Smooth muscle cell (in vitro differentiated cells): ENCODE measurements around the gene EFL1. TPM values are rescaled to one million over a fixed set of nuclear protein-coding genes. Genes with fewer than 3 reads are reported as not detected.
A peak's percentile ranks its signal among the peaks of the same experiment; 100 is the strongest.

Experiments used
- DNase-seq: peaks from one replicate; lab custom pipeline; 2025; ENCODE audit not compliant: unreplicated experiment; lab: John Stamatoyannopoulos, UW
- H2AFZ ChIP-seq: fragments of 200-600 bp; sonication (generic); 2 replicates; pipeline ENCODE4 v1.6.0; 2016; ENCODE audit warnings: antibody characterized with exemption, low read depth, mild to moderate bottlenecking
- H3F3A ChIP-seq: fragments of 200-600 bp; sonication (generic); 2 replicates; pipeline ENCODE4 v1.6.0; 2017; ENCODE audit warnings: antibody characterized with exemption, low read depth
- H3K27ac ChIP-seq: fragments of 200-600 bp; sonication (generic); 2 replicates; pipeline ENCODE4 v1.5.1; 2016; ENCODE audit warnings: low read depth, mild to moderate bottlenecking
- H3K27me3 ChIP-seq: fragments of 200-600 bp; sonication (generic); 2 replicates; pipeline ENCODE4 v1.6.1; 2016; ENCODE audit warnings: low read depth, mild to moderate bottlenecking
- H3K36me3 ChIP-seq: fragments of 200-600 bp; sonication (generic); 2 replicates; pipeline ENCODE4 v1.5.1; 2016; ENCODE audit warnings: low read depth
- H3K4me1 ChIP-seq: fragments of 200-600 bp; sonication (generic); 2 replicates; pipeline ENCODE4 v1.5.1; 2016; ENCODE audit warnings: low read depth
- H3K4me2 ChIP-seq: fragments of 200-600 bp; sonication (generic); 2 replicates; pipeline ENCODE4 v1.6.0; 2016; ENCODE audit warnings: mild to moderate bottlenecking
- H3K4me3 ChIP-seq: fragments of 200-600 bp; sonication (generic); 2 replicates; pipeline ENCODE4 v1.5.1; 2016; ENCODE audit warnings: mild to moderate bottlenecking
- H3K79me2 ChIP-seq: fragments of 200-600 bp; sonication (generic); 2 replicates; pipeline ENCODE4 v1.6.0; 2016; ENCODE audit warnings: low read depth, mild to moderate bottlenecking
- H3K9ac ChIP-seq: fragments of 200-600 bp; sonication (generic); 2 replicates; pipeline ENCODE4 v1.6.0; 2016; ENCODE audit warnings: low read depth
- H3K9me3 ChIP-seq: fragments of 200-600 bp; sonication (generic); replicated peaks from 2 replicates; pipeline ENCODE4 v1.5.1; 2016; ENCODE audit warnings: low read depth
- H4K20me1 ChIP-seq: fragments of 200-600 bp; sonication (generic); 2 replicates; pipeline ENCODE4 v1.6.0; 2016; ENCODE audit warnings: low read depth
- WGBS: methylation state at CpG from one replicate; pipeline ENCODE4 v1.1.7; 2016; ENCODE audit warnings: low lambda C conversion rate; 5-methylcytosine and 5-hydroxymethylcytosine counted together
- polyA plus RNA-seq: library from polyadenylated mRNA; unstranded; fragments of >200 nt; fragmentation: Nextera tagmentation; extraction: Ambion mirVana; gene quantifications from 2 replicates; pipeline ENCODE4 v1.2.1, GENCODE V29; 2016
- total RNA-seq: library from RNA; depleted of rRNA; stranded (reverse); fragments of >200 nt; gene quantifications from 2 replicates; pipeline ENCODE4 v1.2.3, GENCODE V29; 2014
- TF ChIP-seq, protein P1 (sequence below): fragments of 200-600 bp; sonication (generic); IDR thresholded peaks from 2 replicates; pipeline ENCODE4 v1.5.1; 2017; ENCODE audit warnings: borderline replicate concordance, mild to moderate bottlenecking, antibody characterized with exemption; ENCODE audit not compliant: insufficient read depth, poor library complexity, severe bottlenecking

EFL1 gene
- total and polyA plus RNA-seq, 2 experiments from 2014 or later, result 4.5 to 12.8 TPM

DNA sequence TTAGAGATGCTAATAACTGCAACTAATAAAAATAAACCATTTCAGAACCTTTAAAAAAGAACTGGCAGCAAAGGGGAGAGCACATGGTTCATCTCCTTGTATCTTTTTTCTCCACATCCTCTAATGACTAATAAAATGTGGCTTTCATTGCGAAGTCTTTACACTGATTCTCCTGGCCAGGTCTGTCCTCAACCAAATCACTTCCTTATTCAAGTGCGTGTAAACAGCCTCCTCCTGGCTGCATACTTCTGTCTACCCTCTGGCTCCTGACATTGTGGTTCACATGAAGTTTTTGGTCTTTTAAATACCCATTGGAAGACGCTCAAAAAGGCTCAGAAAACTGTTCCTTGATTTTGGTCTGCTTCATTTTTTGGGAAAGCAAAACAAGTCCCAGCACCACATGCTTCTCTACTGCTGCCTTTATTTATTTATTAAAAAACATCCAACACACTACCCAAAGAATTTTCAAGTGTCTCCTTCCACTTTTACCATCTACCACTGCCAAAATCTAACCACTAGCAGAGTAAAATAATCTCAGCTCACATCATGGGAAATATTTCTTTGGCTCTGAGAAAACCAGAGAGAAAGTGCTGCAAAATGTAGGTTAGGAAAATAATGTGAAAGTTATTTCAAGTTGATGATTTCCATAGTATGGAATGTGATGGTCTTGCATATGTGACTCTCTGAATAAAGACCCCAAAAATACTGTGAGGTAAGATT, 85.1 kb downstream of the EFL1 start:
- peak overlapping the region; percentile 68 for H3K4me2 ChIP-seq
- H3K9ac ChIP-seq, result peak overlapping the region; percentile 57
- H3K36me3 ChIP-seq, result no peaks in the 10 kb centered on the region
- H3K27ac ChIP-seq, result peak overlapping the region; percentile 88
- H3K4me1 ChIP-seq, result no peaks in the 10 kb centered on the region
- peaks cover 6% of the 10 kb centered on the region for H3F3A ChIP-seq
- TF ChIP-seq, protein P1, sequence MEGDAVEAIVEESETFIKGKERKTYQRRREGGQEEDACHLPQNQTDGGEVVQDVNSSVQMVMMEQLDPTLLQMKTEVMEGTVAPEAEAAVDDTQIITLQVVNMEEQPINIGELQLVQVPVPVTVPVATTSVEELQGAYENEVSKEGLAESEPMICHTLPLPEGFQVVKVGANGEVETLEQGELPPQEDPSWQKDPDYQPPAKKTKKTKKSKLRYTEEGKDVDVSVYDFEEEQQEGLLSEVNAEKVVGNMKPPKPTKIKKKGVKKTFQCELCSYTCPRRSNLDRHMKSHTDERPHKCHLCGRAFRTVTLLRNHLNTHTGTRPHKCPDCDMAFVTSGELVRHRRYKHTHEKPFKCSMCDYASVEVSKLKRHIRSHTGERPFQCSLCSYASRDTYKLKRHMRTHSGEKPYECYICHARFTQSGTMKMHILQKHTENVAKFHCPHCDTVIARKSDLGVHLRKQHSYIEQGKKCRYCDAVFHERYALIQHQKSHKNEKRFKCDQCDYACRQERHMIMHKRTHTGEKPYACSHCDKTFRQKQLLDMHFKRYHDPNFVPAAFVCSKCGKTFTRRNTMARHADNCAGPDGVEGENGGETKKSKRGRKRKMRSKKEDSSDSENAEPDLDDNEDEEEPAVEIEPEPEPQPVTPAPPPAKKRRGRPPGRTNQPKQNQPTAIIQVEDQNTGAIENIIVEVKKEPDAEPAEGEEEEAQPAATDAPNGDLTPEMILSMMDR, result no peak
- WGBS, result 57% methylated on average over 3 of the region's 3 CpGs
- H4K20me1 ChIP-seq, result no peaks in the 10 kb centered on the region
- H3K79me2 ChIP-seq, result no peaks in the 10 kb centered on the region
- H2AFZ ChIP-seq, result no peak overlapping the region
- H3K9me3 ChIP-seq, result no peaks in the 10 kb centered on the region
- H3K27me3 ChIP-seq, result no peaks in the 10 kb centered on the region
- no peak for DNase-seq
- H3K4me3 ChIP-seq, result no peak overlapping the region

DNA sequence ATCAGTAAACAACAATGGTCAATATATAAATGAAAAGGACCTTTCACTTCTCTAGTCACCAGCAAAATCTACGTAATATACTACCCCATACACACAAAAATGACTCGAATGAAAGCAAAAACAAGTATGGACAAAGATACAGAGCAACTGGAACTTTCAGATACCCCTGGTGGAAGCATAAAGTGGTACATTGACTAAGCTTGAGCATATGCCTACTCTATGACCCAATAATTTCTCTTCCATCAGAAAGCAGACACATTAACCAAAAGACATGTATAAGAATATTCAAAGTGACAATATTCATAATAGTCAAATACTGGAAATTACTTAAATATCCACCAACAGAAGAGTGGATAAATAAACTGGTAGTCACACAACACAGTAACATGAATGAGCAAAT, 86.0 kb downstream of the EFL1 start:
- Histone ChIP-seq H3K27ac (peak overlapping the region; percentile 88), H3K9ac (no peak overlapping the region), H3K4me2 (no peak overlapping the region), H3K36me3 (no peaks in the 10 kb centered on the region), H2AFZ (no peak overlapping the region), H3K4me1 (no peaks in the 10 kb centered on the region), H4K20me1 (no peaks in the 10 kb centered on the region), H3K4me3 (no peak overlapping the region), H3K79me2 (no peaks in the 10 kb centered on the region), H3K9me3 (no peaks in the 10 kb centered on the region), H3K27me3 (no peaks in the 10 kb centered on the region), H3F3A (peaks cover 6% of the 10 kb centered on the region)
- TF ChIP-seq, protein P1, result no peak
- DNase-seq, result no peak
- WGBS, result 96% methylated on average over 2 of the region's 2 CpGs

DNA sequence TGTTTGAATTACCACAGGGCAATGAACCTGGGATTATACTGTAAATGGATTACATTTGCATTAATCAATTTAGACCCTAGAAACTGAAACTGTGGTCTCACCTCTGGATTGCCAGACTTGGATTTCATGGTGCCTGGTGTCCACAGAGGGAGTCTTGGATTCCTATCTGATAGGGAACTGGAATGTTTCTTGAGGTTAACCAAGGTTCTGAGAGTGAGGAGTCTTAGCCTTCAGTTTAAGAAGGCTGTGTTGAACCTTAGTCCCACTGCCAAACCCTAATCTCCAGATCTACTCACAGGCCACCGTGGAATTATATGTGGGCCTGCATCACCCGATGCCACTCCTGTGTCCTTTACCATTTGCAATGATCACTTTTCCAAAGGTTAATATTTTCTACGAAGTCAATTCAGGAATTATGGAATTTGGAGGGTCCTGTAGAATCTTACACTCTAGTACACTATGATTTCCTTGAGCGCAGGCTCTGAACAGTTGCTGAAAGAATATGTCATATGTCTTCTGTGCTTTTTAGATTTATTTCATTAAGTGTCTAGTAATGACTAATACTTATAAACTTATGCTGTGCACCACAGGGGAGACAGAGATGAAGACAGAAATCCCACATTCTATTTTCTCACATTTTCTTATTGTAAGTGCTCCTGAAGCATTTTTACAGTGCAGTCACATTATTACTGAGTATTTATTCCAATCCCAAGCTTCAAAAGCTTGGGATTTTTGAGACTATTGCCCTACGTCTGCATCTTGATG, 87.9 kb downstream of the EFL1 start:
- Histone ChIP-seq H3K27ac (peak overlapping the region; percentile 37), H3K4me2 (no peak overlapping the region), H4K20me1 (no peaks in the 10 kb centered on the region), H3K9ac (no peak overlapping the region), H3K36me3 (no peaks in the 10 kb centered on the region), H3K4me1 (no peaks in the 10 kb centered on the region), H3F3A (peaks cover 6% of the 10 kb centered on the region), H3K79me2 (no peaks in the 10 kb centered on the region), H3K27me3 (no peaks in the 10 kb centered on the region), H3K9me3 (no peaks in the 10 kb centered on the region), H3K4me3 (no peak overlapping the region), H2AFZ (no peak overlapping the region)
- DNase-seq, result no peak
- 85% methylated on average over 5 of the region's 5 CpGs for WGBS
- TF ChIP-seq, protein P1, result no peak
